GM12872 (cell line): Measurements from ENCODE around the gene SAC3D1.

ENCODE experiments used
- CTCF ChIP-seq: IDR thresholded peaks from 3 replicates; pipeline ENCODE4 v1.5.1; 2011; ENCODE audit warnings: low read depth, mild to moderate bottlenecking, low read length, moderate library complexity; ENCODE audit not compliant: insufficient read depth

SAC3D1 gene

GRCh38 chr11:65045061-65045460 is 4.1 kb downstream of the SAC3D1 start:
- no peak for TF ChIP-seq CTCF

- TF ChIP-seq CTCF: no peak
Measured at GRCh38 chr11:65045728-65046127, 4.7 kb downstream of the SAC3D1 start.

- no peak for TF ChIP-seq CTCF
Measured at GRCh38 chr11:65047581-65048422, 6.8 kb downstream of the SAC3D1 start.

GRCh38 chr11:65051398-65051858 is 10.4 kb downstream of the SAC3D1 start:
- no peak for TF ChIP-seq CTCF

- TF ChIP-seq CTCF: no peak
Measured at GRCh38 chr11:65053827-65054508, 13.0 kb downstream of the SAC3D1 start.

GRCh38 chr11:65055538-65055937 is 14.5 kb downstream of the SAC3D1 start:
- TF ChIP-seq CTCF: no peak

- TF ChIP-seq CTCF: no peak
Measured at GRCh38 chr11:65056999-65057398, 16.0 kb downstream of the SAC3D1 start.
